Duodenal mucosa (tissue), 2 donors: Measurements from ENCODE around the gene TMEM89.

Source experiments
- H3K27ac ChIP-seq: one replicate; pipeline ENCODE4 v1.7.0; 2013; ENCODE audit warnings: low read depth, low read length
- H3K27me3 ChIP-seq, 2 donors: one replicate each; pipeline ENCODE4 v1.7.0; 2013; ENCODE audit warnings: low read length in 2 of 2, control low read depth in 1 of 2; ENCODE audit not compliant: insufficient read depth in 2 of 2, control insufficient read depth in 1 of 2
- H3K36me3 ChIP-seq, 2 donors: one replicate each; pipeline ENCODE4 v1.7.0; 2013; ENCODE audit warnings: low read length in 2 of 2, control low read depth in 1 of 2; ENCODE audit not compliant: insufficient read depth in 2 of 2, control insufficient read depth in 1 of 2
- H3K4me1 ChIP-seq, 2 donors: one replicate each; pipeline ENCODE4 v1.7.0; 2013; ENCODE audit warnings: low read length in 2 of 2, control low read depth in 1 of 2; ENCODE audit not compliant: insufficient read depth in 2 of 2, control insufficient read depth in 1 of 2
- H3K4me3 ChIP-seq, 2 donors: one replicate each; pipeline ENCODE4 v1.7.0; 2013; ENCODE audit warnings: low read length in 2 of 2, low read depth in 1 of 2
- H3K9ac ChIP-seq, 2 donors: one replicate each; pipeline ENCODE4 v1.7.0; 2013; ENCODE audit warnings: low read length in 2 of 2, low read depth in 1 of 2
- H3K9me3 ChIP-seq, 2 donors: one replicate each; pipeline ENCODE4 v1.7.0; 2013; ENCODE audit warnings: low read length in 2 of 2, control low read depth in 1 of 2; ENCODE audit not compliant: control insufficient read depth in 1 of 2

Gene TMEM89

DNA sequence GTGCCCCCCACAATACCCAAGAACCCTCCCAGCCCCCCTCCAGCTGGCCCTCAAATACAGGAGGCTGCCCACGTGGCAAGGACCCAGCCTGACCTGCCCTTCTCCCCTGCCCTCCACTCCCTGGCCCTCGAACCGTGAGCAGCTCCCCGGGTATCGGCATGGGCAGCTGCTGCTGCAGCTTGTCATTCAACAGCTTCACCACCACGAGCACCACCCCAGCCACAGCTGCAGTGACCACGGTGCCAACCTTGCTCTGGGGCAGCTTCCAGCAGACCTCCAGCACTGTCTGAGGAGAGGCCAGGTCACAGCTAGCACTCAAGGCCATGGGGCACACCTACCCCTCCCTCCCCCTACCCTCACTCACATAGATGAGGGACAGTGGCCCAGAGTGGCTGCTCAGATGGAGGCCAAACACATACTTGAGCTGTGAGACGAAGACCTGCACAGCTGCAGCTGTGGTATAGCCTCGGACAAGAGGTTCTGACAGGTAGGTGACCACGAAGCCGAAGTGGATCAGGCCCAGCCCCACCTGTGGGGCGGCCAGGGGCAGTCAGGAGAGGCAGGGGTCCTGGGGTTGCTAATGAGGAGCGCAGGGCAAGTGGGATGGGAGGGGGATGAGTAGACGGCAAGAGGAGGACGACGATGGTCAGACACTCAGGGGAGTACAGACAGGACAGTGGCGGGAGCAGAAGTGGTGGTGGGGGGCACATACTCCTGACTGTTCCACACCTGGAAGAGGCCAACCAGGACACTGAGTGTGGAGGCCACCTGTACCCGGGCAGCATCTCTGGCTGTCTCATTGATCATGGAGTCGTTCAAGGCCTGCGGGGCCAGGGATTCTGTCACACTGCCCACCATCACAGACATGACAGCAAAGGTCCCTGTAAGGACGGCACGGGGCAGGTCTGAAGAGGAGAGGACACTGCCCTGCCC lies 10.2 kb upstream of the TMEM89 start:
- H3K27ac ChIP-seq = no peak overlapping the region
- H3K4me1 ChIP-seq = peaks cover 22 to 25% of the 10 kb centered on the region in 2 donors
- H3K4me3 ChIP-seq = no peak overlapping the region
- H3K9me3 ChIP-seq = no peaks in the 10 kb centered on the region
- H3K36me3 ChIP-seq = peaks cover 18 to 60% of the 10 kb centered on the region in 2 donors
- no peaks in the 10 kb centered on the region for H3K27me3 ChIP-seq
- no peak overlapping the region for H3K9ac ChIP-seq

DNA sequence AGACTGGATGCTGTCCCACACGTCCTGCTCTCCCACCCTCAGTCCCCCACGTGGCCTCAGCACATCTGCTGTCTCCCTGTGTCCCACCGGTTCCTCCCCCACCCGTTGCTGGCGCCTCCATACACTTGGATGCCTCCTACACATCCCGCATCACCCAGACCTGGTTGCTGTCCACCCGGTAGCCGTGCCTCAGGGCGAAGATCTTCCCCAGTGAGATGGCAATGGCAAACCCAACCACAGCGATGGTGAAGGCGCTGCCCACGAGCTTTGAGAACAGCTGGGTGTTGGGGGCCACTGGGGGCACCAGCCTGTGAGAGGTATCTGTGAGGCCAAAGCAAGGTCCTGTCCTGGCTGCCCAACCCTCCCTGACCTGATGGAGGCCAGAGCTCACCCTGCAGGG lies 9.3 kb upstream of the TMEM89 start:
- Histone ChIP-seq H3K9ac (no peak overlapping the region), H3K4me1 (peaks cover 14 to 16% of the 10 kb centered on the region in 2 donors), H3K4me3 (no peak overlapping the region), H3K27ac (no peak overlapping the region), H3K9me3 (no peaks in the 10 kb centered on the region), H3K36me3 (peaks cover 18 to 67% of the 10 kb centered on the region in 2 donors), H3K27me3 (no peaks in the 10 kb centered on the region)

DNA sequence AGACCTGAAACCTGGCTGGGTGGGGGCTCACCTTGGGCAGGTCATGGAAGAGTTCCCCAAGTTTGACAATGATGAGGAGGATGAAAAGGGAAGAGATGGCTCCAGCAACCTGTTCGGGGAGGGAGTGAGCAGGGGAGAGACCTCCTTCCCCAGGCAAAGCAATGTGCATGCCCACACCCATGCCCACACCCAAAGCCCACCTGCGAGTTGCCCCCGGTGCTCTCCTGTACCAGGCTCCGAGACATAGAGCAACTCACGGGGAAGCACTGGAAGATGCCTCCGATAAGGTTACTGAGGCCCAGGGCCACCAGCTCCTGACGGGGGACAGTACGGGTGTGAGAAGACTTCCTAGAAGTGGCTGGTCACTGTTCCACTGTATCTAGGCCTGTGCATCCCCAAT lies 8.8 kb upstream of the TMEM89 start:
- Histone ChIP-seq H3K4me3 (no peak overlapping the region), H3K36me3 (peaks cover 18 to 71% of the 10 kb centered on the region in 2 donors), H3K27ac (no peak overlapping the region), H3K9me3 (no peaks in the 10 kb centered on the region), H3K9ac (no peak overlapping the region), H3K27me3 (no peaks in the 10 kb centered on the region), H3K4me1 (peaks cover 13 to 14% of the 10 kb centered on the region in 2 donors)

DNA sequence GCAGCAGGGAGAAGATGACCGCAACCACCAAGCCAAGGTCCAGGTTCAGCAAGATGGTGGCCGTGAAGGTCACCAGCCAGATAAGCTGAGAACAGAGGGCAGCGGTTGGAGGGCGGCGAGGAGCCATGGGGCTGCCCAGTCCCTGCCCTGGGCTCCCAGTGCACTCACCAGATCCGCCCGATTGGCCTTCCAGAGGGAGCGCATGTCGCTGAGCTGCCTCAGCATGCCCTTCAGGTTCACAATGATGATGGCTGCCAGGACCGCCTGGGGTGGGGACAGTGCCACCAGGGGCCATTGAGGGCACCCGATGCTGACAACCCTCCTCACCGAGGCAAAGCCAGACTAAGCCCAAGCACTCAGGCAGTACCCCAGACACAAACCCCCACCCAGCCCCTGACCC lies 8.3 kb upstream of the TMEM89 start:
- Histone ChIP-seq H3K27ac (no peak overlapping the region), H3K27me3 (no peaks in the 10 kb centered on the region), H3K4me1 (peaks cover 13 to 14% of the 10 kb centered on the region in 2 donors), H3K9me3 (no peaks in the 10 kb centered on the region), H3K9ac (no peak overlapping the region), H3K36me3 (peaks cover 18 to 75% of the 10 kb centered on the region in 2 donors), H3K4me3 (no peak overlapping the region)

DNA sequence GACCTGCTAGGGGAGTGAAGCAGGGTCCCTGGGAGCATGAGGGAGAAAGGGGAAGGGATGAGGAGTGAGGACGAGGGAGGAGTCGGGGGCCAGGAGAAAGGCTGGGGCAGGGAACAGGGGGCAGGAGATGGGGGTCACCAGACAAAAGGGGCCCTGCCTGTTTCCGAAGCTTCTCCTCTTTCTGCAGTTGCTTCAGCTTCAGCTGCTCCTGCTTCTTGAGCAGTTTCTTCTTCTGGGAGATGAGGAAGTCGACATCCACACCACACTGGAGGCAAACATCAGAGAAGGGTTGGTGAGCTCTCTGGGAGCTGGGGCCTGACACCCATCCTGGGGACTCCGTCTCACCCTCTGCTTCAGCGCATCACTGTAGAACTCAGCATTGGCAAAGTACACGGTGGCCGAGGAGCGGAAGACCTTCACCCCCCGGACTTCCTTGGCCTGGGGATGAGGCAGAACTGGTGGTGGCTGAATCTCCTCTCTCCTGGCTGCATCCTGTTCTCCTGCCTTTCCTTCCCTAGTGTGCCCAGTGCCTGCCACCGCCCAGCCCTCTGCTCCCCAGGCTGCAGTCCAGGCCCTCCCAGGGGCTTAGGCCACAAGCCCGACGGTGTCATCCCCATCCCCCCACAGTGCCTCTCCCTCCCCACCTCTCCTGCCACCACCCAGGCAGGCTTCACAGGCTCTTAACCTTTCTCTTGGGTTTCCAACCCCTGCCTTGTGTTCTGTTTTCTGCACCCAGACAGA lies 6.9 kb upstream of the TMEM89 start:
- Histone ChIP-seq H3K27me3 (no peaks in the 10 kb centered on the region), H3K9ac (no peak overlapping the region), H3K36me3 (peaks cover 18 to 76% of the 10 kb centered on the region in 2 donors), H3K27ac (no peak overlapping the region), H3K4me3 (no peak overlapping the region), H3K9me3 (no peaks in the 10 kb centered on the region), H3K4me1 (no peaks in the 10 kb centered on the region)

DNA sequence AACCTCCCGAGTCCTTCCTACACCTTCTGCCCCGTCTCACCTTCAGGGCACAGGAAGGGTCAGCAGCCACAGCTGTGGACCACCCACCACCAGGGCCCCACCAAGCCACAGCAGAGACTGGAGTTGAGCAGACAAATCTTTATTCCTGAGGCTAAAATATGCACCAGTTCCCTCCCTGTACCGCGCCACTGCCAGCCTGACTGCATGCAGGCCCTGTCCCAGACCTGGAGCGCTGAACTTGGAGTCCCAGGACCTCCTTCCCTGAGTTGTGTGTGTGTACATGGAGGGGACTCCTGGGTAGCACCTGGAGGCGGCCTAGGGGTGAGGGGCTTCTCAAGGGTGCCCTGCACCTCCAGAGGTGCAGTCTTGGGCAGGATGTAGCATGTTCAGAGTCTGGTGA lies 4.0 kb upstream of the TMEM89 start:
- Histone ChIP-seq H3K4me1 (no peaks in the 10 kb centered on the region), H3K9me3 (no peaks in the 10 kb centered on the region), H3K36me3 (peaks cover 18 to 50% of the 10 kb centered on the region in 2 donors), H3K4me3 (no peak overlapping the region), H3K27me3 (no peaks in the 10 kb centered on the region), H3K9ac (no peak overlapping the region), H3K27ac (no peak overlapping the region)

DNA sequence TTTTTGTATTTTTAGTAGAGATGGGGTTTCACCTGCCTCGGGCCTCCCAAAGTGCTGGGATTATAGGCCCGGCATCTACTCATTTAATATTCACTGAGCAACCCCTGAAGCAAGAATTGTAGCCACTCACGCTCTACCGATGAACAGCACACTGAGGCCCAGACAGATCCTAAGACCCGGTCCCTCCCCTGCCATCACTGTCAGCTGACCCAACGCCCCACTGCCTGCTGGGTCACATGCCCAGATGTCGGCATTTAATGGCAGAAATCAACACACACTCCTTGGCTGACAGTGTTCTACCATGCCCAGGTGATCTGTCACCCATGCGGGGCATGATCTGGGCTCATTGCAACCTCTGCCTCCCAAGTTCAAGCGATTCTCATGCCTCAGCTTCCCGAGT lies 3.2 kb upstream of the TMEM89 start:
- H3K4me1 ChIP-seq = no peaks in the 10 kb centered on the region
- H3K36me3 ChIP-seq = peaks cover 15 to 44% of the 10 kb centered on the region in 2 donors
- H3K27me3 ChIP-seq = no peaks in the 10 kb centered on the region
- H3K9ac ChIP-seq = no peak overlapping the region
- H3K4me3 ChIP-seq = no peak overlapping the region
- no peaks in the 10 kb centered on the region for H3K9me3 ChIP-seq
- H3K27ac ChIP-seq = no peak overlapping the region

DNA sequence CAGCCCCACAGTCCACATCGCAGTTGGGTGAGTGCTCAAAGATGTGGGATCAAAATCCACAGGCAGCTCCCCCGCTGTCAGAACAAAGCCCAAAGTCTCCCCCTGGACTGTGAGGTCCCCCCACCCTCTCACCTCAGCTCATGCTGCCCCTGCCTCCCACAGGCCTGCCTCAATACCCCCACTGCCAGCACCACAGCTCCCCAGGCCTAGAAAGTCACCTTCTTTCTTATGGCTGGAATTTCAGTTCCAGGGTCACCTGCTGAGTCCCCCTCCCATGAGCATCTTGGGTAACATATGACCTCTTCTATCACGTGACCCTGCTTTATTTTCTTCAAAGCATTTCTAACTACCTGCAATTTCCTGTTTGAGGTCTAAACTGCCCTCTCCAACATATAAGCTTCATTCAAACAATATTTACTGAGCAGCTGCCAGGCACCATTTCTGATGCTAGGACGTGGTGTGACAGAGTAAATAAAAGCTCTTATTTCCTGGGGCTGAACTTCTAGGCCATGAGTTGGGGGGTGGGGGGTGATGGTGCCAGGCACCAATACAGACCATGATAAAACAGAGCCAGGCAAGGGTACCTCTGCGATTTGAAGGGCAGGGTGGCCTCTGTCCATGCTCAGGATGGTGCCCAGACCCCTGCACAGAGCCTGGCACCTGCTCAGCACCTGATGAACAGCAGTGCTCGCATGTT lies 2.4 kb upstream of the TMEM89 start:
- Histone ChIP-seq H3K4me1 (no peaks in the 10 kb centered on the region), H3K9me3 (no peaks in the 10 kb centered on the region), H3K27ac (no peak overlapping the region), H3K9ac (no peak overlapping the region), H3K4me3 (no peak overlapping the region), H3K36me3 (peaks cover 10 to 38% of the 10 kb centered on the region in 2 donors), H3K27me3 (no peaks in the 10 kb centered on the region)

DNA sequence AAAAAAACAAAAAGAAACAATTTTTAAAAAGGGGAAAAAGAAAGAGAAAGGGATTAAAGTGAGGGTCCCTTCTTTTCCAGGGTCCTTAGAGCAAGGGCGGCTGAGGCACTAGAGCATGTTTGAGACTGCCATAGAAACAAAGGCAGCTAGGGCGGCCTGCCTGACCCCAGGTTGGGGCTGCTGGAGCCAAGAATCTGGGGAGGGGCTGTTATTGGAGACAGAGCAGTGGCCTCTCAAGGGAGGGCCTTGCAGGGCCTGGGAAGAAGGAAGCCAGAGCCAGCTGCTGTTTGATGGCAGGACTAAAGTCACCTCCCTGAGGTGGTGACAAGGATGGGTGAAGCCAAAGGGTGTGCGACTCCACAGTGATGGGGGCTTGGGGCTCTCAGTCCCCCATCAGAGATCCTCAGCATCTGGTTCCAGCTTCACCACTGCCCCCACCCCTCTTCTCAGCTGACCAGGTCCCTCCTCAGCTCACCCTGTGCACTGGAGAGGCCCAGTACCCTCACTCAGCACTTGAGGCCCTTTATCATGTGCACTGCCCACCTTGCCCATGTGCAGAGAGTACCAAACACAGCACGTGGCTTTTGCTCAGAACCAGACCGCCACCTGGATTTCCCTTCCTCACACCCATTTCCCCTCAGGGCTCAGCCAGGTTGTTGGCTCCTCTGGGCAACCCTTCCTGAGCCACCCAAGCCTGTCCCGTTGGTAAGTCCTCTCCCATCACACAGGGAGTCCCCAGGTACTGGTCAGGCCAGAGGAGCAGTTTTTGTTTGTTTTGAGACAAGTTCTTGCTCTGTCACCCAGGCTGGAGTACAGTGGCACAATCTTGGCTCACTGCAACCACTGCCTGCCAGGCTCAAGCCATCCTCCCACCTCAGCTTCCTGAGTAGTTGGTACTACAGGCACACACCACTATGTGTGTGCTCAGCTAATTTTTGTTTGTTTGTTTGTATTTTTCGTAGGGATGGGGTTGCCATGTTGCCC lies 1.7 kb downstream of the TMEM89 start:
- peaks cover 0 to 2% of the 10 kb centered on the region in 2 donors for H3K36me3 ChIP-seq
- no peak overlapping the region for H3K9ac ChIP-seq
- peaks cover 11 to 14% of the 10 kb centered on the region in 2 donors for H3K9me3 ChIP-seq
- no peak overlapping the region for H3K27ac ChIP-seq
- H3K27me3 ChIP-seq = no peaks in the 10 kb centered on the region
- no peak overlapping the region for H3K4me3 ChIP-seq
- no peaks in the 10 kb centered on the region for H3K4me1 ChIP-seq
